NCI-H2171 (cell line): ENCODE measurements around the gene C21orf91.
"Not testable (repeated sequence)": the region's sequence is repeated elsewhere in the genome, so short reads cannot be mapped to it uniquely, and the experiment has no call there.

ENCODE experiments used
- DNase-seq: peaks from one replicate; lab custom pipeline; 2025; lab: John Stamatoyannopoulos, UW

C21orf91 gene

GRCh38 chr21:17777072-17777765 is 41.9 kb downstream of the C21orf91 start:
- no peak for DNase-seq

- DNase-seq: no peak
Measured at GRCh38 chr21:17775431-17776126, 43.6 kb downstream of the C21orf91 start.

- not testable (repeated sequence) for DNase-seq
Measured at GRCh38 chr21:17775021-17775420, 44.1 kb downstream of the C21orf91 start.

GRCh38 chr21:17769447-17769845 is 49.7 kb downstream of the C21orf91 start:
- DNase-seq: no peak

- DNase-seq: no peak
Measured at GRCh38 chr21:17768840-17769446, 50.2 kb downstream of the C21orf91 start.

- no peak for DNase-seq
Measured at GRCh38 chr21:17765207-17765606, 53.9 kb downstream of the C21orf91 start.

- no peak for DNase-seq
Measured at GRCh38 chr21:17763288-17764037, 55.7 kb downstream of the C21orf91 start.

GRCh38 chr21:17759511-17760178 is 59.5 kb downstream of the C21orf91 start:
- DNase-seq: no peak

- no peak for DNase-seq
Measured at GRCh38 chr21:17758683-17759082, 60.5 kb downstream of the C21orf91 start.

GRCh38 chr21:17757671-17758070 is 61.5 kb downstream of the C21orf91 start:
- no peak for DNase-seq

GRCh38 chr21:17753736-17754135 is 65.4 kb downstream of the C21orf91 start:
- DNase-seq: no peak

- no peak for DNase-seq
Measured at GRCh38 chr21:17752171-17752570, 67.0 kb downstream of the C21orf91 start.

GRCh38 chr21:17746920-17747319 is 72.2 kb downstream of the C21orf91 start:
- no peak for DNase-seq

GRCh38 chr21:17745086-17745485 is 74.1 kb downstream of the C21orf91 start:
- no peak for DNase-seq

GRCh38 chr21:17742940-17743592 is 76.1 kb downstream of the C21orf91 start:
- no peak for DNase-seq

- no peak for DNase-seq
Measured at GRCh38 chr21:17742181-17742580, 77.0 kb downstream of the C21orf91 start.
